ENCODE measurements around the gene MAML1. TPM values are rescaled to one million over a fixed set of nuclear protein-coding genes. Genes with fewer than 3 reads are reported as not detected.

Gene MAML1
- 7.0 and 14.7 TPM in 2 replicates for total RNA-seq

GRCh38 chr5:179732412-179732917 lies at the start of gene MAML1:
TSS of gene MAML1 (plus strand) at chr5:179732822. CDS start at chr5:179733113, 291 bp downstream.

GRCh38 chr5:179698935-179699615 lies 33.5 kb upstream of the MAML1 start, which contains the start of gene CANX:
TSS of gene CANX (plus strand) at chr5:179698967. CDS start at chr5:179705682, 6,715 bp downstream.

GRCh38 chr5:179793468-179794139 lies 61.0 kb downstream of the MAML1 start, which contains the start of gene LTC4S:
TSS of gene LTC4S (plus strand) at chr5:179793986. CDS start at chr5:179794081, 95 bp downstream.

GRCh38 chr5:179806250-179807048 lies 73.8 kb downstream of the MAML1 start, which contains the start of gene MGAT4B:
TSS of gene MGAT4B (minus strand) at chr5:179806866. CDS start at chr5:179806583, 283 bp downstream.

GRCh38 chr5:179820483-179821297 lies 88.1 kb downstream of the MAML1 start, which contains the start of gene SQSTM1:
TSS of gene SQSTM1 (plus strand) at chr5:179820905. CDS start at chr5:179820937, 32 bp downstream.

Small RNA genes lying within 50 kb of the gene (small RNA-seq; reads per million reads assigned to genes)
- not detected for gene MIR1229

Other genes starting within 250 kb of the MAML1 start
- gene RUFY1, start 182.3 kb upstream of the MAML1 start, total RNA-seq = 36.2 and 39.3 TPM in 2 replicates
- gene HNRNPH1, start 109.2 kb upstream of the MAML1 start, total RNA-seq = 288 and 483 TPM in 2 replicates
- not detected in 2 replicates for gene CBY3, start 51.8 kb upstream of the MAML1 start, total RNA-seq
- 600 and 709 TPM in 2 replicates for gene CANX, start 33.9 kb upstream of the MAML1 start, total RNA-seq
- gene LTC4S, start 61.2 kb downstream of the MAML1 start, total RNA-seq = not detected in 2 replicates
- 124 and 144 TPM in 2 replicates for gene MGAT4B, start 74.0 kb downstream of the MAML1 start, total RNA-seq
- 538 and 581 TPM in 2 replicates for gene SQSTM1, start 88.1 kb downstream of the MAML1 start, total RNA-seq
- 11.1 and 11.4 TPM in 2 replicates for gene MRNIP, start 126.0 kb downstream of the MAML1 start, total RNA-seq
- 72.8 and 82.9 TPM in 2 replicates for gene TBC1D9B, start 175.1 kb downstream of the MAML1 start, total RNA-seq